Fibroblast of skin of left biceps (primary cell): ENCODE results near the gene DDX39B.
"Not testable (repeated sequence)": the region's sequence is repeated elsewhere in the genome, so short reads cannot be mapped to it uniquely, and the experiment has no call there.

ENCODE experiments used
- DNase-seq, 2 experiments: peaks; one replicate each; pipeline ENCODE4 v3.0.0-alpha.2; 2013; ENCODE audit warnings: low read depth in 2 of 2

Gene DDX39B

GRCh38 chr6:31528821-31529328 lies 12.9 kb downstream of the DDX39B start, which contains the start of gene MCCD1:
TSS of gene MCCD1 (plus strand) at chr6:31528962. CDS start at chr6:31529015, 53 bp downstream.
- no peak for DNase-seq

DNA sequence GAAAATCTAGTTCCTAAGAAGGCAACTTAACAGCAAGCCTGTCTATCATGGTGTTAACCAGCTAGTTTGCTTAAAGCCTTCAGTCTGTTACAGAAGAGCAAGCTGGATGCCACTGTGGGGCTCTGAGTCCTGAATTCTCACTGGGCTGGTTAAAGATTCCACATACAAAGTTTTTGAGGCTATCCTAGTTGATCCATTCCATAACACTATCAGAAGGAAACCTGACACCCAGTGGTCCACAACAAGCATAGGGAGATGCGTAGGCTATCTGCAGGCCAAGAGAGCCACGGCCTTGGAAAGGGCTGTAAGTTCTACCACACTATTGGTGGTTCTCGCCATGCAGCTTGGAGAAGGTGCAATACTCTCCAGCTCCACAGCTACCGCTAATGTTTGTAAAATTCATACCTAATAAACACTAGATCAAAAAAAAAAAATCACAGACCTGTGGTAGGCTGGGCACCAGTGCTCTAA lies 13.5 kb downstream of the DDX39B start:
- DNase-seq: no peak

GRCh38 chr6:31525932-31526591 lies 15.7 kb downstream of the DDX39B start:
- DNase-seq: no peak

GRCh38 chr6:31525553-31525931 lies 16.3 kb downstream of the DDX39B start:
- no peak for DNase-seq

DNA sequence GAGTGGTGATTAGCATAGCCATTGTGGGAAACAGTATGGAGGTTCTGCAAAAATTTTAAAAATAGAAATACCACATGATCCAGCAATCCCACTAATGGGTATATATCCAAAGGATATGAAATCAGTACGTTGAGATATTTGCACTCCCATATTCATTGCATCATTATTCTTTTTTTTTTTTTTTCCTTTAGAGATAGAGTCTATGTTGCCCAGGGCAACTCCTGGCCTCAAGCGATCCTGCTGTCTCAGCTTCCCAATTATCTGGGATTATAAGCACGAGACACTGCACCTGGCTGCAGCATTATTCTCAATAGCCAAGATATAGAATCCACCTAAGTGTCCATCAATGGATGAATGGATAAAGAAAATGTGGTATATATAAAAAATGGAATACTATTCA lies 20.0 kb downstream of the DDX39B start:
- no peak for DNase-seq

GRCh38 chr6:31513456-31514165 lies 28.2 kb downstream of the DDX39B start:
- no peak for DNase-seq

DNA sequence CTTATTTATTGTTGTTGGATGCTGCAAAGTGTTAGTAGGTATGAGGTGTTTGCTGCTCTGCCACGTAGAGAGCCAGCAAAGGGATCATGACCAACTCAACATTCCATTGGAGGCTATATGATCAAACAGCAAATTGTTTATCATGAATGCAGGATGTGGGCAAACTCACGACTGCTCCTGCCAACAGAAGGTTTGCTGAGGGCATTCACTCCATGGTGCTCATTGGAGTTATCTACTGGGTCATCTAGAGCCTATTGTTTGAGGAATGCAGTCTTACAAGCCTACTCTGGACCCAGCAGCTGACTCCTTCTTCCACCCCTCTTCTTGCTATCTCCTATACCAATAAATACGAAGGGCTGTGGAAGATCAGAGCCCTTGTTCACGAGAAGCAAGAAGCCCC lies 31.8 kb downstream of the DDX39B start:
- no peak for DNase-seq

DNA sequence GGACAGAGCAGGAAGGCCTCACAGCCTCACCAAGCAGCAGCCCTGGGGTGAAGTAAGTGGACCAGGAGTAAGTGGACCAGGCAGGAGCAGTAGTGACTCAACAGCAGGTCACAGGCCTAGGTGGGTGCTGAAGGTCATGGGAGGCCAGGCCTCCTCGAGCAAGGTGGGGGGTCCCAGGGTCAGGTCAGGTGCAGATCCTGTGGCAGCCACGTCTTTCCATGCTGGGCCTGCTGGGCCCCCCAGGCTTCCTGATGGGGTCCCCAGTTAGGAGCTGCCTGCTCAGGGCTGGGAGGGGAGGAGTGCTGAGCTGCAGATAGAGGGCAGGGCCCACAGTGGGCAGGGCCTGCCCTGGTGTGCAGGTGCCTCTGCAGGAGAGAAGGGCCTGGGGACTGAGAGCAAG lies 32.8 kb downstream of the DDX39B start:
- DNase-seq: not testable (repeated sequence)

DNA sequence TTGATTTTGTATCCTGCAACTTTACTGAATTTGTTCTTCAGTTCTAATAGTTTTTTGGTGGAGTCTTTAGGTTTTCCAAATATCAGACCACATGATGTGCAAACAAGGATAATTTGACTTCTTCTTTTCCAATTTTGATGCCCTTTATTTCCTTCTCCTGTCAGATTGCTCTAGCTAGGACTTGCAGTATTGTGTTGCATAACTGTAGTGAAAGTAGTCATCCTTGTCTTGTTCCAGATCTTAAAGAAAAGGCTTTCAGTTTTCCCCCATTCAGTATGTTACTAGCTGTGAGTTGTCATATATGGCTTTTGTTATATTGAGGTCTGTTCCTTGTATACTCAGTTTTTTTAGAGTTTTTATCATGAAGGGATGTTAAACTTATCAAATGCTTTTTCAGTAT lies 39.2 kb downstream of the DDX39B start:
- DNase-seq: no peak

DNA sequence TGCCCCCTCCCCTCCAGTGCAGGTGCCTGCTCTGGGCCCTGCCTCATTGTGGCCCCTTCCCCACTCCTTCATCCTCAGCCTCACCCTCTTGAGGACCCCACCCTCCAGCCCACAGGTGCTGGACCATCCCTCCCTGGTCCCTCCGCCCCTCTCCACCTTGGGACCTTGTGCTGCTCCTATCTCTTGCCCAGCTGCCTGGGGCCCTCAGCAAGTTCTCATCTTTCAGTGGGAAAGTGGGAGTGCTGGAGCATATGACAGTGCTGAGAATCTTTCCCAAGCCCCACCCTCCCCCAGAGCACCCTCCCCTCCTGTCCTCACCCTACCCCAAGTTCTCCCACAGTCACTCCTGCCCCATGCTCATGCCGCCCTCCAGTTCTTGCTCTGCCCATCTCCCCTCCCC lies 42.2 kb downstream of the DDX39B start:
- not testable (repeated sequence) for DNase-seq

DNA sequence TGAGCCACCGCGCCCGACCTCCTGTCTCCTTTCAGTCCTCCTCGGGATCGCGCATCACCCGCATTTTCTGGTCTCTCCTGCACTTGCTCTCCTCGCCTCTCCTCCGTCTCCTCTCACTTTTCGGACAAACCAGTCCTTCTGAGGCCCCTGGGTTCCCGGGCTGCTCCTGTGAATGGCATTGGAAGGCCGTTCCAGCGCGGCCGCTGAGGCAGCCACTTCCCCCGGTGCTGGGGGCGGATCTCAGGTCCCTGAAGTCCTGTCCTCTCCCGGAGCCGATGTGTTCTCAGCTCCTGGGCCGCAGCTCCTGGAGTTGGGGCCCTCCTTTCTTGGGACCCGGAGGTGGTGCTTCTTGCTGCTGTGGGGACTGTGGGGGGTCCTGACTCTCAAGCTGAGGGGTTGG lies 43.1 kb downstream of the DDX39B start:
- DNase-seq: no peak

DNA sequence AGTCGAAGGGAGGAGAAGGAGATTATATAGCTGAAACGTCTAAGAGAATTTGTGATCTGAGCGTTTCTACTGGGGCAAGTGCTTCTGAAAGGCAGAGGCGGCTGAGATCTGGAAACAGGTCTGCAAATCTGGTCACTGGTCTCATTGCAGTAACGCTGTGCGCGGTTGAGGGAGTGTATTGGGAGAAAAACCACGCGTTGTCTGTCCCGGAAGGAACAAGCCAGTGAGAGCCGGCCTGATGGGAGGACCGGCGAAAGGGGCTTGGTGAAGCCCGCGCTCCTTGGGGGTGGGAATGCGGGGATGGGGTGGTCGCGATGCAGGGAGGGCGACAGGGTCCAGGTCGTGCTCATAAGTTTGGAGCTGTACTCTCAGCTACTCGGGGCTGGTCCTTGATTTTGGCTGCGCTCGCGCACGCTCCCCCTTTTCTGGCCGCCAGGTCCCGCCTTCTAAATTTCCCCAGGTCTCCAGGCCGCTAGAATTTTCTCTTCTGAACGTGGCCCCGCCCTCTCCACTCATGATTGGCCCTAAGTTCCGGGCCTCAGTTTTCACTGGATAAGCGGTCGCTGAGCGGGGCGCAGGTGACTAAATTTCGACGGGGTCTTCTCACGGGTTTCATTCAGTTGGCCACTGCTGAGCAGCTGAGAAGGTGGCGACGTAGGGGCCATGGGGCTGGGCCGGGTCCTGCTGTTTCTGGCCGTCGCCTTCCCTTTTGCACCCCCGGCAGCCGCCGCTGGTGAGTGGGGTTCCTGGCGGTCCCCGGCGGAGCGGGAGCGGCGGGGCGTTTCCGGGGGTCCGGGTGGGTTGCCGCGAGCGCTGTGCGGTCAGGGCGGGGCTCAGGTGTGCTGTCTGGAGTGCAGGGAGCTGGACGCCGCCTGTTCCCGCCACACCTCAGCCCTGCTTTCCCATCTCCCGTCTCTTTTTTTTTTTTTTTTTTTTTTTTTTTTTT lies 44.0 kb downstream of the DDX39B start, which contains the start of gene MICB:
TSS of gene MICB (plus strand) at position 615 of the 946 bp plus-strand sequence. CDS start at position 664, 49 bp downstream.
- no peak for DNase-seq

DNA sequence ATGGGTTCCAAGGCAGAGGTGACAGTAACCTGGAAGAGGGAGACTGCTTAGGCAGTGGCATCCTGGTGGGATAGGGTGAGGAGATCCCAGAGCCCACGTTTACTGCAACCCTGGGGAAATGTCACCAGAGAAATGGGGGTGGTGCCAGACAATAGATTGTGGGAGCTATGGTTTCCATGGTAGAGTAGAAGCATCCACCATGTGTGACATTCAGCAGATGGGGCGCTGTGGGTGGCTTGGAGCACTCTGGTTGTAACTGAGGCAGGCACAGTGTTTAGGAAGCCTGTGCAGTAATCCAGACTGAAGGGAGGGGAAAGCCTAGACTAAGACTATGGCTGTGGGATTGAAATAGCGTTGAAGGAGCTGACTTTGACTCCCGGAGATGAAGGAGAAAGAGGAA lies 45.0 kb downstream of the DDX39B start:
- DNase-seq: not testable (repeated sequence)

DNA sequence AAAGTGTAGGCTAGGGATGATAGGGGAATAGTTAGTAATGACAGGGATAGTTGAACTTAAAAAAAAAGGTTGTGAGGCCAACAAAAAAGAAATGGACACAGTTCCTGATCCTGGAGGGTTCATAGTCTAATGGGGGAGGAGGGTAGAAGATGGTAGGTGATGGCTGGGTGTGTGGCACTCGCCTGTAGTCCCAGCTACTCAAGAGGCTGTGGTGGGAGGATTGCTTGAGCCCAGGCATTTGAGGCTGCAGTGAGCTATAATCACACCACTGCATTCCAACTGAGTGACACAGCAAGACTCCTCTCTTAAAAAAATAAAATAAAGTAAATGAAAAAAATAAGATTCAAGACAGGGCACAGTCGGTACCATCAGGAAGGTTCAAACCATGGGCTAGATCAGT lies 46.2 kb downstream of the DDX39B start:
- no peak for DNase-seq

DNA sequence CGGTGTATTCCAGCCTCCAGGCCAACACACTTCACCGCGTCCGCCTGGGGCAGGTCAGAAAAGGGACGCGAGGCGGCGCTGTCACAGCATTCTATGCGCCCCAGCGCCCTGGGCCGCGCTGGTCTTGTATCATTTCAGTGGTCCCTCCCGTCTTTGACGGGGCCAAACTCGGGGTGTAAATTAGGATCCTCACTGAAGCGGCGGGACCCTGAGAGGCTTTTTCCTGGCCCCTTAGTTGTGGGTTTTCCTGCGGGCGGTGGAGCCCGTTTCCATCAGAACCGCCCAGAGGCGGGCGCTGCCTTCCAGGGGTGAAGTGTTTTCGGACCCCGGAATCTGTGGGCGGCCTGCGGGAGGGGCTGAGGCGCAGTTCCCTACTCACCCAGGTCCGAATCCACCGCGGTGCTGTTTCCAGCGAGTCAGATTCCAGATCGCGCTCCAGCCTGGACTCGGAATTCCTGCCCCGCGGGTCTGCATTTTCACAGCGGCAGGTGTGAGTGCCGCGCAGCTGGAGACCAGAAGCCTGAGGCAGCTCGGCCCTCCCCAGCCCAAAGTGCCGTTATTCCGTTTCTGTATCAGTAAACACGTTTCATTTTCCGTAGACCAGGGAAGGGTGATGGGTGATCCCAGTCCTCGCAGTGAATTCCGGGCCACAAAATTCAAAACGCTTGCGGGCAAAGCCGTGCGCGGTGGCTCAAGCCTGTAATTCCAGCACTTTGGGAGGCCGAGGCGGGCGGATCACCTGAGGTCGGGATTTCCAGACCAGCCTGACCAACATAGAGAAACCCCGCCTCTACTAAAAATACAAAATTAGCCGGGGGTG lies 47.7 kb downstream of the DDX39B start:
- no peak for DNase-seq

DNA sequence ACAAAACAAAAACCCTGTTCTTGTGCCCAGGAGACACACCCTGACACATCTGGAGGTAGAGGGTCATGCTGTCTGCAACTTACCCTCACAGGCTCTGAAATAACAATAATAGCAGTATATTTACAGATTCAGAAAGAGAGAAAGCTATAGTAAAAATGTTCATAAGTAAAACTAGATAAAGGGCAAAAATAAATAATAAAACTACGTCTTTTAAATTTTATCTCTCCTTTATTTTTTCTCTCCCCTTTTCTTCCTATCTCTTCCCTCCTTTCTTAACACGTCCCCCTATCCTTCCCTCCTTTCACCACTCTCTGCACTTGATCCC lies 48.3 kb downstream of the DDX39B start:
- not testable (repeated sequence) for DNase-seq

DNA sequence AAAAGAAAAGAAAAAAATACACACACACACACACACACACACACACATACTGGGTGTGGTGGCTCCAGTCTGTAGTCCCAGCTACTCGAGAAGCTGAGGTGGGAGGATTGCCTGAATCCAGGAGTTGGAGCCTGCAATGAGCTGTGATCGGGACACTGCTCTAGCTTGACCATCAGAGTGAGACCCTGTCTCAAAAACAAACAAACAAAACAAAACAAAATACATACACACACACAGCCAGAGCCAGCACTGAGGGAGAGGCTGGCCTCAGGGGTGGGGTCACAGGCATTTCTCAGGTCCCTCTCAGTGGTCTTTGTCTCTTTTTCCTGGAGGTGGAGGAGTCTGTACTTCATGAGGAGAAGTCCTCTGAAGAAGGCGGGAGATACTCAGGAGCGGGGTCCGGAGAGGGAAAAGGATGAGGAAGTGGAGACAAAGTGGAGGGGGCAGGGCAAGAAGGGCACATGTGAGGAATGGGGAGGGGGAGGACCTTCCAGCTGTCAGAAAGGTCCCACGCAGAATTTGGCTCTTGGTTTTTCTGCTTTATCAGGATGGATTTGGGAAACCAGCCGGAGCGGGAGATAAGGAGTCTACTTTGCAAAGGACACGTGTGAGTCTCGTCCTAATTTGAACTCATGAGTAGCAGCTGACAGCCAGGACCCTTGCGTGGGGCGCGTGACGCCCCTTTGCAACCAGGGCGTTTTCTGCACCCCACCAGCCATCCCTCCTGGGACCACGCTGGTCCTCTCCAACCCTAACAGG lies 51.5 kb downstream of the DDX39B start:
- DNase-seq: no peak

DNA sequence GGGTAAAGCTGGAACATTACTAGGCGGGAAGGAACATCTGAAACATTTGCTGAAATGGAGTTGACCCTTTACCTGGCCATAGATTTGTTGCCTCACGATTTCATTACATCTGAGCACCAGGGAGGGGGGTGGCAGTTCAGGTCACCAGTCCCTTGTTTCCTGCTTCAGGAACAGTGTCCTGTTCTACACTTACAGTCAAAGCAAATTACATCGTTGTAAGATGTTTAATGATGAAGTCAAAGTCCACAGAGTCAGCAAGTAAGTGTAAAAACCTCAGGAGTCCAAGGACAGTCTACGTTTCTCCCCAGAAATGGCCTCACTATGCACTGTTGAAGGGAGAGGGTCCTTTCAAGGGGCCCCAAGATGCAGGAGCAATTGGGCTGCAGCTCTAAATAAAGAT lies 52.7 kb downstream of the DDX39B start:
- no peak for DNase-seq

- DNase-seq: not testable (repeated sequence)
These were observed 54.1 kb downstream of the DDX39B start for GRCh38 chr6:31487674-31488073.

- DNase-seq: not testable (repeated sequence)
These were observed 55.6 kb downstream of the DDX39B start for GRCh38 chr6:31486065-31486837.
